SU-DHL-6 (cell line): Measurements from ENCODE around the gene ARRB1.

Source experiments
- H2AFZ ChIP-seq: fragments of 200-600 bp; sonication (generic); 2 replicates; pipeline ENCODE4 v1.6.1; 2014; ENCODE audit warnings: low read depth, mild to moderate bottlenecking, moderate library complexity, mixed read lengths, antibody characterized with exemption, low read length; ENCODE audit not compliant: severe bottlenecking
- H3F3A ChIP-seq: fragments of 200-600 bp; shearing (Covaris generic); 2 replicates; pipeline ENCODE4 v1.6.0; 2016; ENCODE audit warnings: antibody characterized with exemption, mild to moderate bottlenecking; ENCODE audit not compliant: insufficient read depth
- H3K27ac ChIP-seq: fragments of 200-600 bp; sonication (generic); 2 replicates; pipeline ENCODE4 v1.5.1; 2016; ENCODE audit warnings: low read depth, mild to moderate bottlenecking, low read length, moderate library complexity, mixed read lengths
- H3K27me3 ChIP-seq: fragments of 200-600 bp; sonication (generic), shearing (Covaris generic); 2 replicates; pipeline ENCODE4 v1.6.0; 2014; ENCODE audit warnings: mild to moderate bottlenecking, low read length
- H3K36me3 ChIP-seq: fragments of 200-600 bp; sonication (generic); 2 replicates; pipeline ENCODE4 v1.6.1; 2014; ENCODE audit warnings: mild to moderate bottlenecking, low read length, mixed read lengths
- H3K4me2 ChIP-seq: fragments of 300-600, 200-600 bp; shearing (Covaris generic), sonication (generic); 2 replicates; pipeline ENCODE4 v1.6.0; 2014; ENCODE audit warnings: low read length, low read depth, mild to moderate bottlenecking; ENCODE audit not compliant: poor library complexity, severe bottlenecking
- H3K4me3 ChIP-seq: fragments of 200-600 bp; sonication (generic); 2 replicates; pipeline ENCODE4 v1.5.1; 2014; ENCODE audit warnings: antibody characterized with exemption, low read length, mild to moderate bottlenecking, mixed read lengths; ENCODE audit not compliant: insufficient read depth, poor library complexity, severe bottlenecking
- H3K79me2 ChIP-seq: fragments of 200-600 bp; sonication (generic); 2 replicates; pipeline ENCODE4 v1.6.1; 2014; ENCODE audit warnings: mild to moderate bottlenecking, low read length, moderate library complexity; ENCODE audit not compliant: insufficient read depth
- H3K9ac ChIP-seq: fragments of 200-600 bp; sonication (generic); 2 replicates; pipeline ENCODE4 v1.7.0; 2014; ENCODE audit warnings: mild to moderate bottlenecking, low read length
- H3K9me2 ChIP-seq: fragments of 200-600 bp; sonication (generic); replicated peaks from 2 replicates; pipeline ENCODE4 v1.6.1; 2014; ENCODE audit warnings: low read length; ENCODE audit not compliant: insufficient read depth
- H3K9me3 ChIP-seq: fragments of 200-600 bp; sonication (generic); 2 replicates; pipeline ENCODE4 v1.6.1; 2014; ENCODE audit warnings: low read length, mixed read lengths; ENCODE audit not compliant: insufficient read depth
- H4K20me1 ChIP-seq: fragments of 200-600 bp; sonication (generic); 2 replicates; pipeline ENCODE4 v1.6.1; 2014; ENCODE audit warnings: low read depth, mild to moderate bottlenecking, antibody characterized with exemption, low read length, moderate library complexity, mixed read lengths
- EZH2phosphoT487 ChIP-seq: fragments of 200-600 bp; sonication (generic), shearing (Covaris generic); conservative IDR thresholded peaks from 2 replicates; pipeline ENCODE4 v1.6.1; 2018; ENCODE audit warnings: mild to moderate bottlenecking, antibody characterized with exemption, low read length, moderate library complexity, mixed read lengths
- TF ChIP-seq, protein P1 (sequence below): fragments of 200-600 bp; sonication (generic); IDR thresholded peaks from one replicate; pipeline ENCODE4 v1.5.1; 2017; ENCODE audit warnings: antibody characterized with exemption, mild to moderate bottlenecking, low read length, moderate library complexity; ENCODE audit not compliant: insufficient read depth, poor library complexity, severe bottlenecking

ARRB1 gene

DNA sequence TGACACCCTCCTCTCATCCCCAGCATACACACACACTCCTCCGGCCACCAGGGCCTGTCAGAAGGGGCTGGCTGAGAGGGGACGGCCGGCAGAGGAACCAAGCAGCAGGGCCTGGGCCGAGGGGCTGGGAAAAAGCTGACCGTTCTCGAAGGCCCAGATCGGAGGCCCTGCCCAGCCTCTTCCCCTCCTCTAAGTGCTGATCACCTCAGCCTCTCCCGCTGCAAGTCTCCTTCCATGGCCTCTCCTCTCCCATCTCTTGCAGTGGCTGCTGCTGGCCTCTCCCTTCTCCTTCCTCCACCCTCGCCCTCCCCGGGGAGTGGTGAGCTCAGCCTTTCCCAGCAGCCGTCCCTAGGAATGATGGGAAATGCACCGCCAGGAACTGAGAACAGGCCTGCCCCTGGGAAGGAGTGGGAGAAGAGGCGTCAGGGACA lies 39.6 kb downstream of the ARRB1 start:
- no peak for TF ChIP-seq EZH2phosphoT487
- TF ChIP-seq, protein P1, sequence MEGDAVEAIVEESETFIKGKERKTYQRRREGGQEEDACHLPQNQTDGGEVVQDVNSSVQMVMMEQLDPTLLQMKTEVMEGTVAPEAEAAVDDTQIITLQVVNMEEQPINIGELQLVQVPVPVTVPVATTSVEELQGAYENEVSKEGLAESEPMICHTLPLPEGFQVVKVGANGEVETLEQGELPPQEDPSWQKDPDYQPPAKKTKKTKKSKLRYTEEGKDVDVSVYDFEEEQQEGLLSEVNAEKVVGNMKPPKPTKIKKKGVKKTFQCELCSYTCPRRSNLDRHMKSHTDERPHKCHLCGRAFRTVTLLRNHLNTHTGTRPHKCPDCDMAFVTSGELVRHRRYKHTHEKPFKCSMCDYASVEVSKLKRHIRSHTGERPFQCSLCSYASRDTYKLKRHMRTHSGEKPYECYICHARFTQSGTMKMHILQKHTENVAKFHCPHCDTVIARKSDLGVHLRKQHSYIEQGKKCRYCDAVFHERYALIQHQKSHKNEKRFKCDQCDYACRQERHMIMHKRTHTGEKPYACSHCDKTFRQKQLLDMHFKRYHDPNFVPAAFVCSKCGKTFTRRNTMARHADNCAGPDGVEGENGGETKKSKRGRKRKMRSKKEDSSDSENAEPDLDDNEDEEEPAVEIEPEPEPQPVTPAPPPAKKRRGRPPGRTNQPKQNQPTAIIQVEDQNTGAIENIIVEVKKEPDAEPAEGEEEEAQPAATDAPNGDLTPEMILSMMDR = no peak
- no peaks in the 10 kb centered on the region for H3K27me3 ChIP-seq
- no peak overlapping the region for H3K4me3 ChIP-seq
- no peaks in the 10 kb centered on the region for H3K9me2 ChIP-seq
- H3K9me3 ChIP-seq = no peaks in the 10 kb centered on the region
- H3K79me2 ChIP-seq = no peaks in the 10 kb centered on the region
- no peak overlapping the region for H3K4me2 ChIP-seq
- no peaks in the 10 kb centered on the region for H3F3A ChIP-seq
- no peak overlapping the region for H2AFZ ChIP-seq
- no peak overlapping the region for H3K27ac ChIP-seq
- H4K20me1 ChIP-seq = no peaks in the 10 kb centered on the region
- no peaks in the 10 kb centered on the region for H3K36me3 ChIP-seq
- H3K9ac ChIP-seq = no peak overlapping the region

DNA sequence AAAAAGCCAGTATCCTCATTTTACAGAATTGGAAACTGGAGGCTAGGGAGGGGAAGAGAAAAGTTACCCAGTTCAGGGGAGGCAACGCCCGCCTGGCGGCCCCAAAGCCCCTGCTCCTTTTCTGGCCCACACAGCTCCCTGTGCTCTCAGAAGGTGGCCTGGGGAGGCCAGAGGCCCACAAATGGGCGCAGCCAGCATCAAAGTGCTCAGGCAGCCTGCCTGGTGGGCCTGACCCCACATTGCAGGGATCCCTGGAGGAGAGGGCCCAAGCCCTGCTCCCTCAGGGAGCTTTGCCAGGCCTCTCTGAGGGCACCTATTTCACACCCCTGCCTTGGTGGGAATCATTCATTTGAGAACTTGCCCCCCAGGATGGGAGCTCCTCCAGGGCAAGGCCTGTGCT lies 42.5 kb downstream of the ARRB1 start:
- Histone ChIP-seq H3K27ac (no peak overlapping the region), H4K20me1 (no peaks in the 10 kb centered on the region), H3K4me3 (no peak overlapping the region), H2AFZ (no peak overlapping the region), H3K4me2 (no peak overlapping the region), H3K27me3 (no peaks in the 10 kb centered on the region), H3K9me3 (no peaks in the 10 kb centered on the region), H3K36me3 (no peaks in the 10 kb centered on the region), H3K9me2 (no peaks in the 10 kb centered on the region), H3K9ac (no peak overlapping the region), H3F3A (no peaks in the 10 kb centered on the region), H3K79me2 (no peaks in the 10 kb centered on the region)
- TF ChIP-seq, protein P1 = no peak
- no peak for TF ChIP-seq EZH2phosphoT487

DNA sequence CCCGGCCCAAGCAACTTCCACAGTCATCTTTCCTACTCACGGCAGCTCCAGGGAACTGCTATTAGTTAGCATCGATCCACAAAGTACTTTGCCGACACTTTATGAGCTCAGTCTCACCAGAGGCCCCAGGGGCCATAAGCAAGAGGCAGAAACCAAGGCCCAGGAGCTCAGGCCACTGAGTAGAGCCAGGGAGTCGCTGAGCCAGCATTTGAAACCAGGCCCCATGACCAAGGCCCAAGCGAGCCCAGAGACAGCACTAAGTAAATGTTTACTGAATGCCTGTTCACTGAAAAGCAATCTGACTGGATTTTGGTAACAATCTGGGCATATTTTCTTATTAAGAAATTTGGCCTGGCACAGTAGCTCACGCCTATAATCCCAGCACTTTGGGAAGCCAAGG lies 43.3 kb downstream of the ARRB1 start:
- no peaks in the 10 kb centered on the region for H3F3A ChIP-seq
- H2AFZ ChIP-seq = no peak overlapping the region
- no peaks in the 10 kb centered on the region for H3K9me3 ChIP-seq
- H3K9ac ChIP-seq = no peak overlapping the region
- H3K79me2 ChIP-seq = no peaks in the 10 kb centered on the region
- no peak for TF ChIP-seq EZH2phosphoT487
- TF ChIP-seq, protein P1 = no peak
- no peak overlapping the region for H3K4me2 ChIP-seq
- no peak overlapping the region for H3K27ac ChIP-seq
- no peaks in the 10 kb centered on the region for H3K27me3 ChIP-seq
- H3K4me3 ChIP-seq = no peak overlapping the region
- no peaks in the 10 kb centered on the region for H3K9me2 ChIP-seq
- H3K36me3 ChIP-seq = no peaks in the 10 kb centered on the region
- H4K20me1 ChIP-seq = no peaks in the 10 kb centered on the region

GRCh38 chr11:75307058-75307457 lies 44.4 kb downstream of the ARRB1 start:
- Histone ChIP-seq H3K79me2 (no peaks in the 10 kb centered on the region), H3K9me2 (no peaks in the 10 kb centered on the region), H2AFZ (no peak overlapping the region), H3K27ac (no peak overlapping the region), H3K4me3 (no peak overlapping the region), H3K27me3 (no peaks in the 10 kb centered on the region), H3K36me3 (no peaks in the 10 kb centered on the region), H3F3A (no peaks in the 10 kb centered on the region), H3K4me2 (no peak overlapping the region), H4K20me1 (no peaks in the 10 kb centered on the region), H3K9ac (no peak overlapping the region), H3K9me3 (no peaks in the 10 kb centered on the region)
- TF ChIP-seq, protein P1 = no peak
- no peak for TF ChIP-seq EZH2phosphoT487
